Measurements from ENCODE around the gene SLC25A6. TPM values are rescaled to one million over a fixed set of nuclear protein-coding genes. Genes with fewer than 3 reads are reported as not detected.

The SLC25A6 gene
- total and polyA plus RNA-seq, 10 of the 15 experiments (the other 5 are each of a cell fraction or from before 2014, with no cell fraction given) = 61.9 to 642 (median 322) TPM

- ChIA-PET RAD21 (ENCODE audit: unreplicated experiment) (no interaction called here), POLR2A (no interaction called here), SMC1A (ENCODE audit: uncharacterized antibody, unreplicated experiment) (no interaction called here), CTCF (no interaction called here)
- FAIRE-seq (no peak), ATAC-seq (no peak), DNase-seq (ENCODE audit: low read depth, low spot score) (no peak)
- in situ Hi-C loops (cut with MboI) (no loop called here), intact Hi-C loops (cut with micrococcal nuclease; ENCODE audit: unreplicated experiment) (no loop called here)
- Histone ChIP-seq H3K4me1 (ENCODE audit: control insufficient read depth, insufficient read depth, low read length) (peaks cover 8% of the 10 kb centered on the region; the same call in 1 of the 2 replicates), H3K36me3 (ENCODE audit: control insufficient read depth in 2 of 2, insufficient read depth in 2 of 2, low read length in 1 of 2) (peaks cover 43 to 53% of the 10 kb centered on the region in 2 experiments), H4K20me1 (ENCODE audit: control insufficient read depth, insufficient read depth) (peaks cover 19% of the 10 kb centered on the region; the same call in 1 of the 2 replicates), H3K79me2 (ENCODE audit: control insufficient read depth, insufficient read depth, low read length) (peaks cover 40% of the 10 kb centered on the region), H3K9ac (ENCODE audit: control insufficient read depth, insufficient read depth, low read length) (no peak overlapping the region), H2AFZ (ENCODE audit: control insufficient read depth, low read depth, low read length) (no peak overlapping the region), H3K27ac (ENCODE audit: control insufficient read depth, insufficient read depth) (no peak overlapping the region), H3K27me3 (replicated peaks in 1 of 2; ENCODE audit: control insufficient read depth in 2 of 2, insufficient read depth in 2 of 2, low read length in 1 of 2) (no peaks in the 10 kb centered on the region), H3K4me3 (no peak overlapping the region), H3K4me2 (ENCODE audit: control insufficient read depth, insufficient read depth) (no peak overlapping the region), H3K9me3 (replicated peaks; ENCODE audit: control insufficient read depth, insufficient read depth, low read length) (no peaks in the 10 kb centered on the region)
- BruUV-seq (replicated peaks) = no TSS peak
- TF ChIP-seq JUNB (IDR thresholded peaks at IDR 0.05) = no peak
- no peak for TF ChIP-seq EED (IDR thresholded peaks at IDR 0.05; ENCODE audit: low read depth)
- no peak for TF ChIP-seq HSF1 (IDR thresholded peaks at IDR 0.05; ENCODE audit: low read depth, low read length)
- TF ChIP-seq USF2 (IDR thresholded peaks at IDR 0.05; ENCODE audit: borderline replicate concordance, low read depth, low read length) = no peak
- no peak for TF ChIP-seq RB1 (IDR thresholded peaks at IDR 0.05; ENCODE audit: borderline replicate concordance)
- no peak for TF ChIP-seq CBX3 (IDR thresholded peaks at IDR 0.05; ENCODE audit: borderline replicate concordance, low read depth)
- TF ChIP-seq POLR2AphosphoS5 (IDR thresholded peaks at IDR 0.05; ENCODE audit: low read length) = peak; percentile 6; the same call in 1 of the 2 replicates
- TF ChIP-seq POLR2A (IDR thresholded peaks at IDR 0.05; ENCODE audit: low read depth, low read length) = no peak
- 97% methylated on average over 41 of the region's 41 CpGs for WGBS (ENCODE audit: insufficient coverage, insufficient replicate concordance, low lambda C conversion rate, missing lambda C conversion rate)
Observed at GRCh38 chrX:1386338-1387127, 5.4 kb downstream of the SLC25A6 start.
